A172 (cell line): ENCODE results near the gene TAF1L. TPM values are rescaled to one million over a fixed set of nuclear protein-coding genes. Genes with fewer than 3 reads are reported as not detected.
"Not testable (repeated sequence)": the region's sequence is repeated elsewhere in the genome, so short reads cannot be mapped to it uniquely, and the experiment has no call there.

Source experiments
- DNase-seq: peaks from one replicate; pipeline ENCODE4 v3.0.0-alpha.2; 2015; ENCODE audit warnings: low spot score
- total RNA-seq: library from RNA; depleted of rRNA; stranded (reverse); fragments of >200 nt; shearing (Covaris generic); gene quantifications from 2 replicates; pipeline ENCODE4 v1.2.3, GENCODE V29; 2014; rRNA removed

The TAF1L gene, protein sequence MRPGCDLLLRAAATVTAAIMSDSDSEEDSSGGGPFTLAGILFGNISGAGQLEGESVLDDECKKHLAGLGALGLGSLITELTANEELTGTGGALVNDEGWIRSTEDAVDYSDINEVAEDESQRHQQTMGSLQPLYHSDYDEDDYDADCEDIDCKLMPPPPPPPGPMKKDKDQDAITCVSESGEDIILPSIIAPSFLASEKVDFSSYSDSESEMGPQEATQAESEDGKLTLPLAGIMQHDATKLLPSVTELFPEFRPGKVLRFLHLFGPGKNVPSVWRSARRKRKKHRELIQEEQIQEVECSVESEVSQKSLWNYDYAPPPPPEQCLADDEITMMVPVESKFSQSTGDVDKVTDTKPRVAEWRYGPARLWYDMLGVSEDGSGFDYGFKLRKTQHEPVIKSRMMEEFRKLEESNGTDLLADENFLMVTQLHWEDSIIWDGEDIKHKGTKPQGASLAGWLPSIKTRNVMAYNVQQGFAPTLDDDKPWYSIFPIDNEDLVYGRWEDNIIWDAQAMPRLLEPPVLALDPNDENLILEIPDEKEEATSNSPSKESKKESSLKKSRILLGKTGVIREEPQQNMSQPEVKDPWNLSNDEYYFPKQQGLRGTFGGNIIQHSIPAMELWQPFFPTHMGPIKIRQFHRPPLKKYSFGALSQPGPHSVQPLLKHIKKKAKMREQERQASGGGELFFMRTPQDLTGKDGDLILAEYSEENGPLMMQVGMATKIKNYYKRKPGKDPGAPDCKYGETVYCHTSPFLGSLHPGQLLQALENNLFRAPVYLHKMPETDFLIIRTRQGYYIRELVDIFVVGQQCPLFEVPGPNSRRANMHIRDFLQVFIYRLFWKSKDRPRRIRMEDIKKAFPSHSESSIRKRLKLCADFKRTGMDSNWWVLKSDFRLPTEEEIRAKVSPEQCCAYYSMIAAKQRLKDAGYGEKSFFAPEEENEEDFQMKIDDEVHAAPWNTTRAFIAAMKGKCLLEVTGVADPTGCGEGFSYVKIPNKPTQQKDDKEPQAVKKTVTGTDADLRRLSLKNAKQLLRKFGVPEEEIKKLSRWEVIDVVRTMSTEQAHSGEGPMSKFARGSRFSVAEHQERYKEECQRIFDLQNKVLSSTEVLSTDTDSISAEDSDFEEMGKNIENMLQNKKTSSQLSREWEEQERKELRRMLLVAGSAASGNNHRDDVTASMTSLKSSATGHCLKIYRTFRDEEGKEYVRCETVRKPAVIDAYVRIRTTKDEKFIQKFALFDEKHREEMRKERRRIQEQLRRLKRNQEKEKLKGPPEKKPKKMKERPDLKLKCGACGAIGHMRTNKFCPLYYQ (N-terminal part only)
- 0.02 and 0.05 TPM in 2 replicates for total RNA-seq

DNA sequence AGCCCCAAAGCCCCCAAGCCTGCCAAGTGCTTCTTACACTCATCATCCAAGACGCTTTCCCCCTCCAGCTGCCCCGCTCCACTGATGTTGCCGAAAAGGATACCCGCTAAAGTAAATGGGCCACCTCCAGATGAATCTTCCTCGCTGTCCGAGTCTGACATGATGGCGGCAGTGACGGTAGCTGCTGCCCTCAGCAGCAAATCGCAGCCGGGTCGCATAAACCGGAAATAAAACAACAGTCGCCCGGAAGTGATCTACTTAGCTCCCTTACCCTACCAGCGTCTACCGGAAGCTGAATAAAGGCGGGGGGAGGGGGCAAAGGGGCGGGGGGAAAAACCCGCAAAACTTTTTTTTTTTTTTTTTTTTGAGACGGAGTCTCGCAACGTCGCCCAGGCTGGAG is at the start of gene TAF1L:
Gene TAF1L (minus strand): TSS at position 308 of the 400 bp plus-strand sequence. CDS start 90 bp downstream, at position 218.
- DNase-seq, result no peak

DNA sequence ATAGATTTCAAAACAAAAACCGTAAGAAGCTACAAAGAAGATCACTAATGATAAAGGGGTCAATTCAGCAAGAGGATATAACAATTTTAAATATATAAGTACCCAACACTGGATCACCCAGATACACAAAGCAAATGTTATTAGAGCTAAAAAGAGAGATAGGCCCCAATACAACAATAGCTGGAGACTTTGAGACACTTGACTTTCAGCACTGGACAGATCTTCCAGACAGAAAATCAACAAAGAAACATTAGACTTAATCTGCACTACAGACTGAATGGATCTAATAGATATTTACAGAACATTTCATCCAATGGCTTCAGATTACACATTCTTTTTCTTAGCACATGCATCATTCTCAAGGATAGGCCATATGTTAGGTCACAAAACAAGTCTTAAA is 46.3 kb upstream of the TAF1L start:
- no peak for DNase-seq

DNA sequence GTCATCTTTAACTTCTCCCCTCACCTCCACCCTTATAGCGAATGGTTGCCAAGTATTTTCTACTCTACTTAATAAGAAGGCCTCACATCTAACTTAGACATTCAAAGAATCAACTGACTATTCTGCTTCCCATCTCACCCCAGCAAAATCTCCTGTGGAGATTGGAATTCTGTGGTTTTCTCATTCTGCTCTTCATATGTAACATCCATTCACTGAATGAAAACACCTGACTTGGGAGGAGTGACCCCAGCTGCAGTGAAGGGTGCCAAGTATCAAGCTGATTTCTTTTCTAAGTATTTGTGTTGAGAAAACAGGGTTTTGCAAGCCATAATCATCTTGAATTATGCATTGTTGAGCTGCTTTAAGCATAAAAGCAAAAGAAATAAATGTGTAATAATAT is 42.5 kb upstream of the TAF1L start:
- peak; percentile 26 for DNase-seq

DNA sequence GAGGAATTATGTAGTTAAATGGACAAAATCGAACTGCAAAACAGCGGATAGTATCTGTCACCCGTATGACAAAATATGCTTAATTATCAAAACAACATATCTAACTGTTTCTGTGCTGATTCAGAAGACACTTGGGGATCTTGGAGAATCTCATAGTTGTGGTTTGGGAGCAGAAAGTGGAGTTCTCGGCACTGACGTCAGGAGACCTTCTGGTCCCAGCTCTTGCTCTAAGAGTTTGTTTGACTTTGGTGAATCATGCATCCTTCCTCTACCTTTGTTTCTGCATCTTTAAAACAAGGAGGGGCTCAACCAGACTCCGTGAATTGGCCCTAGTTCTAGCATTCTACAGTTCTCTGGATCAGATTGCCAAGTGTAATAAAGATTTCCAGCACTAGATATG is 37.0 kb upstream of the TAF1L start:
- peak; percentile 89 for DNase-seq

DNA sequence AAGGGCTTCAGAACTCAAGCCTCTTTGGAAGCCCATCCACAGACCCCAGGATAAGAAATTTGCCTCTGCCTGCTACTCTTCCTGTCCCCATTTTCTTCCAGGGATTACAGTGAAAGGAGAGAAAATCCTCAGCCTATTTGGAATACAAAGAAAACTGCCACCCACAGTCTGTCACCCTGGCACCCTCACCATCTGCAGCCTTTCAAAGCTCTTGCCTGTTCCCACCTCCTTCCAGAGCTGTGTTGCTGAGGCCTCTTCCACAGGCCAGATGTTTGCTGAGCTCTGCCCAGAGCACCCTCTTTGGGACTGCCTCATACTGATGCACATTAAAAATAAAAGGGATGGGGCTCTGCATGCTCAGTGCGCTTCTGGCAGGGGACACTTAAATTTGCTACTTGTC is 35.9 kb upstream of the TAF1L start:
- DNase-seq, result no peak

DNA sequence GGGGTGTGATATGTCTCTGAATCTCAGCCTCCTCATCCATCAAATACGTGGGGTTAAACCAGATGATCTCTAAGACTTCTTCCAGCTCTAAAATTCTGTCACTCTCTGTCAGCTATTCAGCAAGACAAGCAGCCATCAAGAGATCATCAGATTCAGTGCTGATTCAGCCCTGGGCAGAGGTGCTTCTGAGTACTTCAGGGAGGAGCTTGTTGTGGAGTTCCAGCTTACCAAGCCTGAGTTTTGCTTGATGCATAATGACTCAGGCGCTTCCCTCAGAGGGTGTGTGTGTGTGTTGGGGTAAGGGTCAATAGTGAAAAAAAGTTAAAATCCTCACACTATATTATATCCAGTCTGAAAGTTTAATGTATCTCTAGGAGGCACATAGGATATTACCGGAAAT is 29.6 kb upstream of the TAF1L start:
- DNase-seq, result peak; percentile 35

DNA sequence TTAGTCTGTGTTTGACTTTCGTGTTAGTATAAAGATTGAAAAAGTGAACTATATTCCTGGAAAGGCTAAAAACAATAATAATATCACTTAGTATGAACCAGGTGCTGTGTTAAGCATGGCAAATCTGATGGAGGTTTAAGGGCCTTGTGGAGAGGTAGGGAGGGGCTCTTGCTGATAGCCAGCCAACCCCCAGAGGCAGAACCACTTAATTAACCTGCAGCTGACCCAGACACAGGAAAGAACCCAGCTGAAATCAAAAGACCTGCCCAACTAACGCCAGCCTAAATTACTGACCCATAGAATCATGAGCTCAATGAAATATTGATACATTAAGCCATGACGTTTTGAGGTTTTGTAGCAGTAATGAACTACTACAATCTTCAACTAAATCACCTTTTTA is 28.3 kb upstream of the TAF1L start:
- no peak for DNase-seq

DNA sequence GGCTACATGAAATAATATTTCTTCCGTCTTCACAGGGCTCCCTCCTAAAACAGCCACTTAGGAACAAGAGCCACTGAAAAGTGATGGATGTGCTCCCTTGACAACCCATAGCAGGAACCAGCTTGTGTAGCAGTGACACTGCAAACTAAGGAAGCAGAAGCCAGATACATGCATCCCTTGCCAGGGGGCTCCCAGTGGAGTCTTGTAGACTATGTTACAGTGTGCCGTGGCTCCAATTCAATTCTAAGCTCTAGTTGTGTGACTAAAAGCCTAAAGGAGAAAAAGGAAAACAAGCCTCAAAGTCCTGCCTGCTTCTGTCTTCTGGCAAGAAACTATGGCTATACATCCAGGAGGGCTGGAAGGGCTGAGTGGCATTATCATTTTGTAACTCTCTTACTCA is 12.2 kb upstream of the TAF1L start:
- DNase-seq, result no peak

DNA sequence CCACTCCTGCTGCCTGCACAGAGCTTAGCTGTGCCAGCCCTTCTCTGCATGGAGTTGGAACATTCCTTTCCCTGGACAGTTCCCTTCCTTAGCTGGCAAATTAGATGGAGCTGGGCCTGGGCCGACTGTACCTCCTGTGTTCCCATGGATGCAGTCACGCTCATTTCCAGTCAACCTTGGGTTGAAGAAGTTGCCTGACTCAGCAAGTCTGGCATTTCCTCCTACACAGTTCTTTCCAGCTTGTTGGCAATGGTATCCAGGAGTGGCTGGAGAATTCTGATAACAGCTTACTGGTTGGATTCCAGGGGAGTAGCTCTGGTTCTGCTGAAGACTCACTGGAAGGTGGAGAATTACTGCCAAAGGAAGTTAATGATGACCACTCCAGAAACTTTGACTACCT is 9.2 kb upstream of the TAF1L start:
- DNase-seq, result peak; percentile 91

DNA sequence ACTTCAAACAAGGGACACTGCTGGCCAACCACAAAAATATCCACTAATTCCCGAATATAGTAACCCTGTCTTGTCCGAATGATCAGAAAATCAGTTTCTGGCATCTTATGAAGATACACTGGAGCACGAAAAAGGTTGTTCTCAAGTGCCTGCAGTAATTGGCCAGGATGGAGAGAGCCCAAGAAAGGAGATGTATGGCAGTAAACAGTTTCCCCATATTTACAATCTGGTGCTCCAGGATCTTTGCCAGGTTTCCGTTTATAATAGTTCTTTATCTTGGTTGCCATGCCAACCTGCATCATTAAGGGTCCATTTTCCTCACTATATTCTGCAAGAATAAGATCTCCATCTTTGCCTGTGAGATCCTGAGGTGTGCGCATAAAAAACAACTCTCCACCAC is 2.3 kb downstream of the TAF1L start:
- not testable (repeated sequence) for DNase-seq

DNA sequence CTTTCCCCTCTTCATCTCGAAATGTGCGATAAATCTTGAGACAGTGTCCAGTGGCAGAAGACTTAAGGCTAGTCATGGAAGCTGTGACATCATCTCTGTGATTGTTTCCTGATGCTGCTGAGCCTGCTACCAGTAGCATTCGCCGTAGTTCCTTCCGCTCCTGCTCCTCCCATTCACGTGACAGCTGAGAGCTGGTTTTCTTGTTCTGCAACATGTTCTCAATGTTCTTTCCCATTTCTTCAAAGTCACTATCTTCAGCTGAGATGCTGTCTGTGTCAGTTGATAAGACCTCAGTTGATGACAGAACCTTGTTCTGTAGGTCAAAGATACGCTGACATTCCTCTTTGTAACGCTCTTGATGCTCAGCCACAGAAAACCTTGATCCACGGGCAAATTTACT is 3.5 kb downstream of the TAF1L start:
- DNase-seq, result no peak

DNA sequence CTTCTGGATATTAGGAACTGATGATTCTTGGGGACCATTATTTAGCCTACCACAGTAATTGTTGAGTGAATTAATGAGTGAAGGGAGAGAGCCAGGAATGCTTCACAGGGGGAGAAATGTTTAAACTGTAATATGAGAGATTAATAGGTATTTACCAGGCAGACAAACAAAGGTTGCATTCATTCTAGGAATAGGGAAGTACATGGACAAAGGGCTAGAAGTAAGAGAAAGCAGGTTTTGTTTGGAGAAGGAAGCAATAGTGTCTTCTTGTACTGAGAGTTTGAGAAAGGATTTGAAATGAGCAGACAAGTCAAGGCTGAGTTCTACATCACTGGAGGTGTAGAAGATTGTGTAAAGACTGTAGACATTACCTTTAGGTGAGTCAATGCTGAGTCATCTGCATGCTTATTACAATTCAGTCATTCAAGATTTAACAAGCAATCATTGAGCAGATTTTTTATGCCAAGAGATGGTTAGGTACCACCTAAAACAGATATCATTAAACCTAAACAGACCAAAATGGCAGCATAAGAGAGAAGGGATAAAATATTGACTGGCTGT is 8.0 kb downstream of the TAF1L start:
- peak; percentile 13 for DNase-seq

DNA sequence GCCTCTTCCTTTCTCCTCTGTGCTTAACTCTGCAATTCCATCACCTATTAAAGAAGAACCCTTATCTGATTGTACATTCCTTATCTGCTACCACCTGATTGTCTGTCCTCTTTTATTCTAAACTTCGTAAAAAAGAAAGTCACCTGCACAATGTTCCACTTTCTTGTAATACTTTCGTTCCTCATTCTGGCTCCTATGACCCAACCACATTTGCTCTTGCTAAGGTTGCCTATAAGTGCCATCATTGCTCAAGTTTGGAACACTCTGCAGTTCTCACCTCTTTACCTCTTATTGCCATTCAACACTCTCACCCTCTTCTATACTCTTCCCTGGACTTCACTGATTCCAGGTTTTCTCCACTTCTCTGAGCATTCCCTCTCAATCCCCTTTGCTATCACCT is 10.1 kb downstream of the TAF1L start:
- no peak for DNase-seq

DNA sequence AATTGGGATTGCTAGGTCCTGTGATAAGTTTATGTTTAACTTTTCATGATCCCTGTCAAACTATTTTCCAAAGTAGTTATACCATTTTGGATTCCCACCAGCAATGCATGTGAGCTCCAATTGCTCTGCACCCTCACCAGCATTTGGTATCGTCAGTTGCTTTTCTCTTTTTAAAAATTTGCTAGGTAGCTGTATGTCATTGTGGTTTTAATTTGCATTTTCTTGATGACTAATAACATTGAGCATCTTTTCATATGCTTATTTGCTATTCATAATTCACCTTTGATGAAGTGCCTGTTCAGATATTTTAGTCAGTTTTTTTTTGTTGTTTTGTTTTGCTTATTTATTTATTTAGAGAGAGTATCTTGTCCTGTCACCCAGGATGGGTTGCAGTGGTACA is 12.5 kb downstream of the TAF1L start:
- no peak for DNase-seq

DNA sequence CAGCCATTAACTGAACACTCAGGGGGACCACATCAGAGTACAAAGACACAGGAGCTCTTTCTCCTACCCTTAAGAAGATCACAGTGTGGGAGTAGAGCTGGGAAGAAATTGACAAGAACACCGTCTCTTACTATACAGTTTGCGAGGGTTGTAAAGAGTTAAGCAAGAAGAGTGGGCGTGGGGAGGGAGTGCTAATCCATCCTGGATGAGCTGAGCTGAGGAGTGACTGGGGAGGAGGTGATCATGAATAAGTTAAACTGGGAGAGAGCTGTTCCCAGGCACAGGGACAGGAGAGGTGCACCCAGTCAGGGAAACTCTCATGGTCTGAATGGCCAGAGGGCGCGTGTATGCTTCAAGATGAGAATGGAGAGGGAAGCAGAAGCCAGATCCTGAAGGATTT is 17.2 kb downstream of the TAF1L start:
- no peak for DNase-seq

DNA sequence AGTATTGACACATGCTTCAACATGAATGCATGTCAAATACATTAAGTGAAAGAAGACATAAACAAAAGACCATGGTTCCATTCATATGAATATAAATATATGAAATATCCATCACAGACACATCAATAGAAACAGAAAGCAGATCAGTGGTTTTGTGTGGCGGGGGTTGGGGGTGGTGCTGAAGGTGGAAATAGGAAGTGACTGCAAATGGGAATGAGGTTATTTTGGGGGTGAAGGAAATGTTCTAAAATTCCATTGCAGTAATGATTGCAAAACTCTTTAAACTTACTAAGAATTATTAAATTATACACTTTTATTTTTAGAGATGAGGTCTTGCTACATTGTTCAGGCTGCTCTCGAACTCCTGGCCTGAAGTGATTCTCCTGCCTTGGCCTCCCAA is 28.7 kb downstream of the TAF1L start:
- no peak for DNase-seq

DNA sequence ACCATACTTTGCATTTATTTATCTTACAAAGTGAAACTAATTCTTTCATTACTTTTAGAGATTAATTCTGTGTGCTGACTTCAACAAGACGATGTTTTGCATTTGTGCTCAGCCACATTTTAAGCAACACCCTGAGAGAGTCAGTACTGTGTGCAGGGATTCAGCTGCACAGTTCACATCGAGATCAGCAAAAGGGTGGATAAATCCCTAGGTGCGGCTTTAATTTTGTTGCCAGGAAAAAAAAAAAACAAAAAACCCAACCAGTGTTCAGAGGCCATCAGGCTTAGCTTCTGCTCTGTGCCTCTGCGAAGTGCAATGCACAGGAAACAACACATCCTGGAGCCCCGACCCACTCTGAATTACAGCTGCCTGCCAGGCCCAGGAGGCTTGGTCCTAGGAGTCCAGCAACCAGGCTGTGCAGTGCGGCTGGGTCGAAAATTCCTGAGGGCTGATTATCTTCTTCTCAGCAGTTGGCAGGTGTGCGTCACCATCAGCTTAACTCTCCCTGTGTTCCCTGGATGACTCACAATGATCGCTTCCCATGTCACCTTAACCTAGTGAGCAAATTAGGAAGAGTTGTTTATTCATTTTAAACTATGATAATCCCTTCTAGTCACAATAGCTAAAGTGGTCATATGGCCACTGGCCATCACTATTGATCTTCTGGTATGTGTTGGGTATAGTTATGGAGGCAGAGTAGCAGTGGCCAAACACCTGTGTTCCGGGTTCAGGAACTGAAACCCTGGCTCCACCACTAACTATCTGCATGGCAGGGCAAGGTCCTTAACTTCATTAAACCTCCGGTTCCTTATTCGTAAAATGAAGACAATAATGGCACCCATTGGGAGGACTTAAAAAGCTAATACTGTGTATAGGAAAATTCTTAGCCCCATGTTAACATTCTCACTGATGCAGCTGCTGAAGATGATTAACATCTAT is 31.3 kb downstream of the TAF1L start:
- DNase-seq, result peak; percentile 96

DNA sequence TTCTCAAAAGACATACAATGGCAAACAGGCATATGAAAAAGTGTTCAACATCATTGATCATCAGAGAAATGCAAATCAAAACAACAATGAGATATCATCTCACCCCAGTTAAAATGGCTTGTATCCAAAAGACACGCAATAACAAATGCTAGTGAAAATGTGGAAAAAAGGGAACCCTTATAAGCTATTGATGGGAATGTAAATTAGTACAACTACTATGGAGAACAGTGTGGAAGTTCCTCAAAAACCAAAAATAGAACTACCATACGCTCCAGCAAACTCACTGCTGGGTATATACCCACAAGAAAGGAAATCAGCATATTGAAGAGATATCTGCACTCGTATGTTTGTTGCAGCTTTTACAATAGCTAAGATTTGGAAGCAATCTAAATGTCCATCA is 36.4 kb downstream of the TAF1L start:
- not testable (repeated sequence) for DNase-seq

DNA sequence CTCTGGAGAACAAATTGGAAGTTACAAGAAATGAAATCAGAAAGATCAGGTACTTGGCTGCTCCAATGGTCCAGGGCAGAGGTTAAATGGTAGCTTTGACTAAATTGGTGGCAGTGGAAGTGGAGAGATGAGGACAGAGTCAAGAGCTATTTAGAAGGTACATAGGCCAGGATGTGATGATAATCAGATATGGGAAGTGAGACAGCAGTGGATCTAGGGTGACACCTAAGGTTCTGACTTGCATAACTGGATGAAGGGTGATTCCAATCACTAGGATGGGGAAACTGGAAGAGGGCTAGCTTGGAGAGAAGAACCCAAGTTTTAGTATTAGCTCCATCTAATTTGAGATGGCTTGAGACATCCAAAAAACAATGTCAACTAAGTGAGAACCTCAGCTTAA is 38.5 kb downstream of the TAF1L start:
- no peak for DNase-seq

DNA sequence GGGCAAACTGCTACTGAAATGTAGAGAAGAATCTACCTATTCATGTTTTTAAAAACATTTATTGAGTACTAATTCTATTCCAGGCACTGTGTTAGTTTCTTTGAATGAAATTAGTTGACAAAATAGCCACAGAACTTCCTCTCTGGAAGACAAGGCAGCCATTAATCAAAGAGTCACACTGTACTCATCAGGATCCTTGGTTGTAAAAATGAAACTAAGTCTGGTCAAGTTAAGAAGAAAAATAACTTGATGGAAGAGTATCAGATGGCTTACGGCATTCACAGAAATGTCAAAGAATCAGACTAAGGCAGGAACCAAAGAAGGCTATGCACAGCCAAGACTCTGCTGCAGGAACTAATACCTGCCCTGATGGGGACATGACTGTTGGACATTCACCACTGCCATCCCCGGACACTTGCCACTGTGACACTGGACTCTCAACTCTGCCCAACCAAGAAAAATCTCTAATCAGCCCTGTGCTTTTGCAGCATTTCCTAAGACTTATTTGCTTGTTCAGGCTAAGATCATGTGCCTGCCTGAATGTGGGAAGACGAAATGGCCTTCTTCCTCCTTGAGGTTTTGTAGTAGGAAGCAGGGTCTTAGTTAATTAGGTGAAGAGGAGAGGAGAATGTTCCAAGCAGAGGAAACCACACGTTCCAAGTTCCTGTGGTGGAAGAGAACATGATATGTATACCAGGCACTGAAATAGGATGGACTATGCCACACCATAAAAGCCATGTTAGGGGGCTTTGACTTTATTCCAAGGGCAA is 39.2 kb downstream of the TAF1L start:
- no peak for DNase-seq
